WTC11 (cell line): ENCODE results near the gene DDN. TPM values are rescaled to one million over a fixed set of nuclear protein-coding genes. Genes with fewer than 3 reads are reported as not detected.

Experiments used
- ATAC-seq: fragments of 200-7000 bp; cut with Tn5 transposase; 2 replicates; pipeline ENCODE4 v1.10.0; 2021; ENCODE audit warnings: mild to moderate bottlenecking, moderate library complexity
- CTCF ChIA-PET: fragments of 300-600 bp; sonication (Branson Sonifier 250); formaldehyde crosslinking; loops from one replicate; lab custom pipeline; 2021; ENCODE audit warnings: antibody characterized with exemption; lab: Charles Lee
- POLR2A ChIA-PET: fragments of 350-600 bp; sonication (Branson Sonifier 250); formaldehyde crosslinking; loops from one replicate; lab custom pipeline; 2021; ENCODE audit warnings: antibody characterized with exemption; lab: Charles Lee
- DNase-seq: peaks from one replicate; pipeline ENCODE4 v3.0.0; 2021; ENCODE audit warnings: low spot score
- H3K27ac Mint-ChIP-seq: 2 replicates; pipeline ENCODE4 v1.8.0; 2021; ENCODE audit warnings: mixed read lengths
- H3K27me3 Mint-ChIP-seq: 2 replicates; pipeline ENCODE4 v1.8.0; 2021; ENCODE audit warnings: low read depth, mild to moderate bottlenecking, moderate library complexity, mixed read lengths
- H3K36me3 Mint-ChIP-seq: 2 replicates; pipeline ENCODE4 v1.8.0; 2021; ENCODE audit warnings: mixed read lengths
- H3K4me1 Mint-ChIP-seq: 2 replicates; pipeline ENCODE4 v1.8.0; 2022; ENCODE audit warnings: mixed read lengths
- H3K4me3 Mint-ChIP-seq: 2 replicates; pipeline ENCODE4 v1.8.0; 2021; ENCODE audit warnings: mild to moderate bottlenecking, moderate library complexity, mixed read lengths
- H3K9me3 Mint-ChIP-seq: 2 replicates; pipeline ENCODE4 v1.8.0; 2021; ENCODE audit warnings: mixed read lengths
- CDX4 ChIP-seq: fragments of 250-450 bp; sonication (Bioruptor Pico); IDR thresholded peaks from 2 replicates; pipeline ENCODE4 v1.9.0; 2021; ENCODE audit warnings: moderate library complexity, mild to moderate bottlenecking, inconsistent platforms, borderline replicate concordance
- ELF4 ChIP-seq: sonication (generic); formaldehyde crosslinking; IDR thresholded peaks from 2 replicates; pipeline ENCODE4 v1.8.1; 2022; ENCODE audit warnings: low read depth, mild to moderate bottlenecking, moderate library complexity, missing genetic modification reagents
- IRF2 ChIP-seq: sonication (generic); formaldehyde crosslinking; IDR thresholded peaks from 2 replicates; pipeline ENCODE4 v1.8.0; 2022; ENCODE audit warnings: low read depth, missing genetic modification reagents, borderline replicate concordance
- KAT7 ChIP-seq: sonication (generic); formaldehyde crosslinking; IDR thresholded peaks from 2 replicates; pipeline ENCODE4 v1.8.1; 2023; ENCODE audit warnings: missing genetic modification reagents, mild to moderate bottlenecking, borderline replicate concordance
- MYBL2 ChIP-seq: sonication (generic); formaldehyde crosslinking; IDR thresholded peaks from 2 replicates; pipeline ENCODE4 v1.8.1; 2023; ENCODE audit warnings: mild to moderate bottlenecking, moderate library complexity, missing genetic modification reagents
- NFATC4 ChIP-seq: fragments of 250-450 bp; sonication (Bioruptor Pico); IDR thresholded peaks from 2 replicates; pipeline ENCODE4 v1.9.0; 2021; ENCODE audit warnings: mild to moderate bottlenecking
- NFE2L1 ChIP-seq: sonication (generic); formaldehyde crosslinking; IDR thresholded peaks from 2 replicates; pipeline ENCODE4 v1.8.1; 2023; ENCODE audit warnings: missing genetic modification reagents
- NR2C2 ChIP-seq: sonication (generic); formaldehyde crosslinking; IDR thresholded peaks from 2 replicates; pipeline ENCODE4 v1.8.0; 2022; ENCODE audit warnings: mild to moderate bottlenecking, missing genetic modification reagents
- NR3C1 ChIP-seq: sonication (generic); formaldehyde crosslinking; conservative IDR thresholded peaks from 2 replicates; pipeline ENCODE4 v1.8.1; 2023; ENCODE audit warnings: low read depth, mild to moderate bottlenecking, missing genetic modification reagents
- SP1 ChIP-seq: sonication (generic); formaldehyde crosslinking; conservative IDR thresholded peaks from 2 replicates; pipeline ENCODE4 v1.8.1; 2022; ENCODE audit warnings: missing genetic modification reagents
- ZNF121 ChIP-seq: sonication (generic); formaldehyde crosslinking; IDR thresholded peaks from 2 replicates; pipeline ENCODE4 v1.8.0; 2023; ENCODE audit warnings: missing genetic modification reagents
- ZNF281 ChIP-seq: sonication (generic); formaldehyde crosslinking; IDR thresholded peaks from 2 replicates; pipeline ENCODE4 v1.8.0; 2023; ENCODE audit warnings: mild to moderate bottlenecking, missing genetic modification reagents
- ZNF512 ChIP-seq: sonication (generic); formaldehyde crosslinking; IDR thresholded peaks from 2 replicates; pipeline ENCODE4 v1.8.1; 2022; ENCODE audit warnings: missing genetic modification reagents, borderline replicate concordance
- total RNA-seq: library from RNA; stranded (reverse); gene quantifications from 3 replicates; pipeline ENCODE4 v1.2.3, GENCODE V29; 2021
- TF ChIP-seq, protein P1 (sequence below): fragments of 250-450 bp; sonication (Bioruptor Pico); IDR thresholded peaks from 2 replicates; pipeline ENCODE4 v1.9.0; 2021; ENCODE audit warnings: mild to moderate bottlenecking
- TF ChIP-seq, protein P2 (sequence below): sonication (generic); formaldehyde crosslinking; IDR thresholded peaks from 2 replicates; pipeline ENCODE4 v1.8.1; 2023; ENCODE audit warnings: mild to moderate bottlenecking, missing genetic modification reagents, moderate library complexity

The DDN gene
- total RNA-seq, 1 experiment from 2014 or later = 0.33 TPM

DNA sequence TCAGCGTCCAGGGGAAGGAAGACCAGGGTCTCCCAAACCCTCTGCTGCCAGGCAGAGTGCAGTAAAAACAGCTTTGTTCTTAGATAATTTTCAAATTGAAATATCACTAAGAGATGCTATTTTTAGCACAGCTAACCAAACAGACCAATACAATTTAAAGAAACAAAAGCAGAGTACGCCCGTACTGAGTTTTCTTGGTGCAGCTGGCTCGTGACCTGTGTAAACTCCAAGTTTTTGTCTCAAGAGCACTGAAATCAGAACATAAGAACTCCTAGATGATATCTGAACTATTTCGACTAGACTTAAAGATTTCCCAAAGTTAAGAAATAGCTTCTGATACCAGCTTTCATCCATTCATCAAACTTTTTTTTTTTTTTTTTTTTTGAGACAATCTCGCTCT is 52.2 kb downstream of the DDN start (continued):
- TF ChIP-seq, protein P1, sequence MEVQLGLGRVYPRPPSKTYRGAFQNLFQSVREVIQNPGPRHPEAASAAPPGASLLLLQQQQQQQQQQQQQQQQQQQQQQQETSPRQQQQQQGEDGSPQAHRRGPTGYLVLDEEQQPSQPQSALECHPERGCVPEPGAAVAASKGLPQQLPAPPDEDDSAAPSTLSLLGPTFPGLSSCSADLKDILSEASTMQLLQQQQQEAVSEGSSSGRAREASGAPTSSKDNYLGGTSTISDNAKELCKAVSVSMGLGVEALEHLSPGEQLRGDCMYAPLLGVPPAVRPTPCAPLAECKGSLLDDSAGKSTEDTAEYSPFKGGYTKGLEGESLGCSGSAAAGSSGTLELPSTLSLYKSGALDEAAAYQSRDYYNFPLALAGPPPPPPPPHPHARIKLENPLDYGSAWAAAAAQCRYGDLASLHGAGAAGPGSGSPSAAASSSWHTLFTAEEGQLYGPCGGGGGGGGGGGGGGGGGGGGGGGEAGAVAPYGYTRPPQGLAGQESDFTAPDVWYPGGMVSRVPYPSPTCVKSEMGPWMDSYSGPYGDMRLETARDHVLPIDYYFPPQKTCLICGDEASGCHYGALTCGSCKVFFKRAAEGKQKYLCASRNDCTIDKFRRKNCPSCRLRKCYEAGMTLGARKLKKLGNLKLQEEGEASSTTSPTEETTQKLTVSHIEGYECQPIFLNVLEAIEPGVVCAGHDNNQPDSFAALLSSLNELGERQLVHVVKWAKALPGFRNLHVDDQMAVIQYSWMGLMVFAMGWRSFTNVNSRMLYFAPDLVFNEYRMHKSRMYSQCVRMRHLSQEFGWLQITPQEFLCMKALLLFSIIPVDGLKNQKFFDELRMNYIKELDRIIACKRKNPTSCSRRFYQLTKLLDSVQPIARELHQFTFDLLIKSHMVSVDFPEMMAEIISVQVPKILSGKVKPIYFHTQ (CRISPR knock-in tag) = no peak
- no peak for TF ChIP-seq ELF4 (CRISPR knock-in tag)
- TF ChIP-seq, protein P2, sequence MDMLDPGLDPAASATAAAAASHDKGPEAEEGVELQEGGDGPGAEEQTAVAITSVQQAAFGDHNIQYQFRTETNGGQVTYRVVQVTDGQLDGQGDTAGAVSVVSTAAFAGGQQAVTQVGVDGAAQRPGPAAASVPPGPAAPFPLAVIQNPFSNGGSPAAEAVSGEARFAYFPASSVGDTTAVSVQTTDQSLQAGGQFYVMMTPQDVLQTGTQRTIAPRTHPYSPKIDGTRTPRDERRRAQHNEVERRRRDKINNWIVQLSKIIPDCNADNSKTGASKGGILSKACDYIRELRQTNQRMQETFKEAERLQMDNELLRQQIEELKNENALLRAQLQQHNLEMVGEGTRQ (CRISPR knock-in tag) = no peak
- no peak for TF ChIP-seq MYBL2 (CRISPR knock-in tag)
- TF ChIP-seq NR2C2 (CRISPR knock-in tag) = no peak
- TF ChIP-seq NFE2L1 (CRISPR knock-in tag) = no peak
- no peak for TF ChIP-seq SP1
- no peak for TF ChIP-seq CDX4 (CRISPR knock-in tag)
- TF ChIP-seq KAT7 (CRISPR knock-in tag) = no peak
- no peak for TF ChIP-seq NR3C1 (CRISPR knock-in tag)

- TF ChIP-seq IRF2 (CRISPR knock-in tag) = no peak
- TF ChIP-seq NFATC4 (CRISPR knock-in tag) = no peak
- TF ChIP-seq ZNF281 (CRISPR knock-in tag) = no peak
- no peak for TF ChIP-seq ZNF512 (CRISPR knock-in tag)
- TF ChIP-seq ZNF121 = no peak
- TF ChIP-seq, all 79 proteins: peak for 0
- peaks cover 12% of the 10 kb centered on the region for H3K4me1 Mint-ChIP-seq
- H3K36me3 Mint-ChIP-seq = peaks cover 8% of the 10 kb centered on the region
- DNase-seq = no peak
- ChIA-PET CTCF (interaction anchor here (0.8 to 1.7 kb wide), 5 partner anchors 10 to 55 kb away, joined by 3 to 4 read pairs (median 4); a partner anchor contains a TSS), POLR2A (interaction anchor here (1.0 kb wide), 1 partner anchor 9 kb away, joined by 3 read pairs; no protein-coding TSS in a partner anchor)
- ATAC-seq = no peak
- no peaks in the 10 kb centered on the region for H3K9me3 Mint-ChIP-seq
- no peaks in the 10 kb centered on the region for H3K27me3 Mint-ChIP-seq
- peak overlapping the region; percentile 92; the same call in 1 of the 2 replicates for H3K27ac Mint-ChIP-seq
- H3K4me3 Mint-ChIP-seq = no peak overlapping the region
Measured at GRCh38 chr12:48946205-48946604, 53.0 kb downstream of the DDN start.

Other genes with a start within 250 kb of the DDN start
- gene ADCY6, start 210.3 kb downstream of the DDN start, total RNA-seq = 11.9 to 12.8 TPM (median 12.2 TPM) in 3 replicates
- 15.0 to 17.3 TPM (median 17.0 TPM) in 3 replicates for gene CACNB3, start 180.9 kb downstream of the DDN start, total RNA-seq
- gene DDX23, start 147.2 kb downstream of the DDN start, total RNA-seq = 91.1 to 107 TPM (median 93.4 TPM) in 3 replicates
- gene RND1, start 133.5 kb downstream of the DDN start, total RNA-seq = 7.6 to 9.1 TPM (median 8.5 TPM) in 3 replicates
- gene FKBP11, start 73.9 kb downstream of the DDN start, total RNA-seq = 54.7 to 64.5 TPM (median 62.9 TPM) in 3 replicates
- 238 to 256 TPM (median 248 TPM) in 3 replicates for gene ARF3, start 41.9 kb downstream of the DDN start, total RNA-seq
- 0.50 to 0.55 TPM (median 0.55 TPM) in 3 replicates for gene WNT10B, start 27.6 kb downstream of the DDN start, total RNA-seq
- gene WNT1, start 21.1 kb downstream of the DDN start, total RNA-seq = not detected in 3 replicates
- gene PRKAG1, start 19.4 kb upstream of the DDN start, total RNA-seq = 37.9 to 41.6 TPM (median 38.0 TPM) in 3 replicates
- 100 to 104 TPM (median 101 TPM) in 3 replicates for gene KMT2D, start 61.4 kb upstream of the DDN start, total RNA-seq
- gene RHEBL1, start 70.6 kb upstream of the DDN start, total RNA-seq = 6.4 to 9.0 TPM (median 6.9 TPM) in 3 replicates
- gene DHH, start 95.4 kb upstream of the DDN start, total RNA-seq = 0.15 TPM in 1 of 3 replicates, not detected in the others
- 52.8 to 78.2 TPM (median 53.1 TPM) in 3 replicates for gene LMBR1L, start 111.5 kb upstream of the DDN start, total RNA-seq
- gene TUBA1B, start 132.0 kb upstream of the DDN start, total RNA-seq = 1,806 to 1,997 TPM (median 1,954 TPM) in 3 replicates
- 195 to 226 TPM (median 203 TPM) in 3 replicates for gene TUBA1A, start 189.7 kb upstream of the DDN start, total RNA-seq